ENCODE data around the gene HS3ST3A1.

- TF ChIP-seq CTCF (IDR thresholded peaks at IDR 0.05) (no peak), POLR2A (IDR thresholded peaks at IDR 0.05) (no peak)
These were observed 47.5 kb downstream of the HS3ST3A1 start for GRCh38 chr17:13554231-13554630.
